Gastroesophageal sphincter (tissue), 3 donors: ENCODE data around the gene INTS11.

Source experiments
- EP300 ChIP-seq: sonication (generic); formaldehyde crosslinking; IDR thresholded peaks from one replicate; pipeline ENCODE4 v1.6.1; 2017; ENCODE audit warnings: antibody characterized with exemption, mild to moderate bottlenecking
- POLR2A ChIP-seq, 2 donors: fragments of 450-650 bp; IDR thresholded peaks; one replicate each; pipeline ENCODE4 v1.6.1; 2017; ENCODE audit warnings: antibody characterized with exemption in 2 of 2, mild to moderate bottlenecking in 2 of 2, moderate library complexity in 1 of 2
- TF ChIP-seq, protein P1 (sequence below), 4 experiments: fragments of 200-600 bp in 2 of 4; fragments of 450-650 bp in 2 of 4; sonication (generic) in 1 of 4; IDR thresholded peaks; one replicate each; pipeline ENCODE4 v1.5.1; 2017 to 2019; ENCODE audit warnings: antibody characterized with exemption in 4 of 4, mild to moderate bottlenecking in 2 of 4, moderate library complexity in 2 of 4

DNA sequence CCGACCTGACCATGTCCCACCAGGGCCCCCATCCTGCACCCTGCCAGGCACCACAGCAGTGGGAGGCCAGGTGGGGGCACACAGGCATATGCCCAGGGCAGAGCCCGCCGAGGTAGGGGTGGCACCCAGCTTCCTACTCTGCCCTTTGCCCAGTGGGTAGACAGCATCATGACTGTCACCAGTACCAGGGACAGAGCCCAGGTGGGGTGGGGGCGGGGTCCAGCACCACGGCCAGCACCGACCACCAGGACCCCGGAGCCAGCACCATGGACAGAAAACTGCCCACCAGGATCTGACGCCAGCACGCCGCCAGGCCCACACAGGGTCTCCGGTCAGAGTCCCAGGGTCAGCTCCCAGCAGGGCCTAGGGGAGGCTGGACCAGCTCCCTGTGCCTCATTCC lies 10.4 kb upstream of the INTS11 start:
- TF ChIP-seq POLR2A (IDR thresholded peaks at IDR 0.05) (no peak), EP300 (no peak)
- TF ChIP-seq, protein P1, sequence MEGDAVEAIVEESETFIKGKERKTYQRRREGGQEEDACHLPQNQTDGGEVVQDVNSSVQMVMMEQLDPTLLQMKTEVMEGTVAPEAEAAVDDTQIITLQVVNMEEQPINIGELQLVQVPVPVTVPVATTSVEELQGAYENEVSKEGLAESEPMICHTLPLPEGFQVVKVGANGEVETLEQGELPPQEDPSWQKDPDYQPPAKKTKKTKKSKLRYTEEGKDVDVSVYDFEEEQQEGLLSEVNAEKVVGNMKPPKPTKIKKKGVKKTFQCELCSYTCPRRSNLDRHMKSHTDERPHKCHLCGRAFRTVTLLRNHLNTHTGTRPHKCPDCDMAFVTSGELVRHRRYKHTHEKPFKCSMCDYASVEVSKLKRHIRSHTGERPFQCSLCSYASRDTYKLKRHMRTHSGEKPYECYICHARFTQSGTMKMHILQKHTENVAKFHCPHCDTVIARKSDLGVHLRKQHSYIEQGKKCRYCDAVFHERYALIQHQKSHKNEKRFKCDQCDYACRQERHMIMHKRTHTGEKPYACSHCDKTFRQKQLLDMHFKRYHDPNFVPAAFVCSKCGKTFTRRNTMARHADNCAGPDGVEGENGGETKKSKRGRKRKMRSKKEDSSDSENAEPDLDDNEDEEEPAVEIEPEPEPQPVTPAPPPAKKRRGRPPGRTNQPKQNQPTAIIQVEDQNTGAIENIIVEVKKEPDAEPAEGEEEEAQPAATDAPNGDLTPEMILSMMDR (IDR thresholded peaks at IDR 0.05): no peak
